GM18907 (cell line): ENCODE results near the gene ETV6.
"Not testable (repeated sequence)": the region's sequence is repeated elsewhere in the genome, so short reads cannot be mapped to it uniquely, and the experiment has no call there.

ENCODE experiments used
- ATAC-seq: cut with Tn5 transposase; IDR thresholded peaks from one replicate; pipeline ENCODE4 v1.9.1; 2021; ENCODE audit warnings: mild to moderate bottlenecking, moderate library complexity; ENCODE audit not compliant: unreplicated experiment

The ETV6 gene

DNA sequence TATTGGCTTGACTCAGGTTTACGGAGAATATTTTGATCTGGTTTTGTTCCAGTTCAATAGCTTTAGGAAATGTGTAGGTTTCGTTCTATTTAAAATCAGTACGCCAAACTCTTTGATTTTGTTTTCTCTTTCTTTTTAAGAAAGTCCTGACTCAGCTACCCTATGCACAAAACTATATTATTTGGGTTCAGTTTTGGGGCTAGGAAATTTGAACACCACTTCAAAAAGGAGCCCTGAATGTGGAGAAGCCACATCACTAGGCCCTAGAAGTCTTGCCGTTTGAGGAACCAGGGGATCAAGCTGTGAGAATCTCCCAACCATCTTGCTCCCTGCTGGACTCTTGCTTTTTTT, 253.0 kb downstream of the ETV6 start:
- no peak for ATAC-seq

DNA sequence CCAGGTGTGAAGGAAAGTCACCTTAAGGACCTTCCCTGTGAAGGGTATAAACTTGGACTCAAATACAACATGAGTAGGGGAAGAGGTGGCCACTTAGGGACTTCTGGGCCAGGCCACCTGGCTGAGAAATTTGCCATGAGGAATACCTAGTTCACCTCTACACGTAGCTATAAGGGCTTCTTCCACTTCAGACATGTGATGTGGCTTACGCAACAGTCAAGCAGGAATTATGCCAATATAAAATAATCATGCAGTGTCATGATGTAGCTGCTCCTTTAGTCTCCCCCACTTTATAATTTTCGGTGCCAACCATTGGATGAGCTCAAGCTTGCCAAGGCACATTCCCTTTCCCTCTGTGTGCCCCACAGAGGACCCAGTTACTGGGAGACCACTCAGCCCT, 254.7 kb downstream of the ETV6 start:
- ATAC-seq = no peak

GRCh38 chr12:11905534-11905933, 256.1 kb downstream of the ETV6 start:
- ATAC-seq = no peak

- ATAC-seq = no peak
Observed at GRCh38 chr12:11906286-11906935, 256.9 kb downstream of the ETV6 start.

DNA sequence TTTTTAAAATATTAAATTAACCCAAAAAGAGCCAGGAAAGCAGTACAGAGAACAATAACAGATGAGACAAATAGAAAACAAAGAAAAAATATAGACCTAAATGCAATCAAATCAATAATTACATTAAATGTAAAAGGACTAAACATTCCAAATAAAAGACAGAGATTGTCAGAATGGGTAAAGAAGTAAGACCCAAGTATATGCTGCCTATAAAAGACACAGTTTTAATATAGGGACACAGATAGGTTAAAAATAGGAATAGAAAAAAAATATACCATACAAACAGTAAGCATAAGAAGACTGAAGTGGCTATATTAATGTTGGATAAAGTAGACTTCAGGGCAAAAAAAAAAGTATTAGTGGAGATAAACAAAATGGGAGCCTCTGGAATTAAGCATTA, 258.2 kb downstream of the ETV6 start:
- ATAC-seq = no peak

- not testable (repeated sequence) for ATAC-seq
Observed at GRCh38 chr12:11909406-11909805, 259.9 kb downstream of the ETV6 start.

DNA sequence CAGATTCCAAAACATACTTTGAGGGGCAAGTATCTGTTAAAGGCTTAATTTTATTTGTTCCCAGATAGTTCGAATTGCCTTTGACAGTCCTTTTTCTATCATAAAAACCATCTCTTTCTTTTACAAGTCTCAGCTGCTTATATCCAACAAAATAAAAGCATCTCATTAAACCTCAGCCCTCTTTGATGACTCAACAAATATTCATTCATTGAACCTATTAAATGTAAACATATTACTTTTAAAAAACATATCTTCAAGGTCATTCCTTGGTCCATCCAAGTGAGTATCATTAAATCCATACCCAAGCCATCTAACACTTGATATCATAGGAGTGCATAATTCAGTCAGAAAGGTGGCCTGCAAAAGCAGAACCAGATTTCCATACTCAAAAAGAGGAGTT, 266.6 kb downstream of the ETV6 start:
- ATAC-seq = no peak

GRCh38 chr12:11916771-11917170, 267.3 kb downstream of the ETV6 start:
- ATAC-seq = no peak

DNA sequence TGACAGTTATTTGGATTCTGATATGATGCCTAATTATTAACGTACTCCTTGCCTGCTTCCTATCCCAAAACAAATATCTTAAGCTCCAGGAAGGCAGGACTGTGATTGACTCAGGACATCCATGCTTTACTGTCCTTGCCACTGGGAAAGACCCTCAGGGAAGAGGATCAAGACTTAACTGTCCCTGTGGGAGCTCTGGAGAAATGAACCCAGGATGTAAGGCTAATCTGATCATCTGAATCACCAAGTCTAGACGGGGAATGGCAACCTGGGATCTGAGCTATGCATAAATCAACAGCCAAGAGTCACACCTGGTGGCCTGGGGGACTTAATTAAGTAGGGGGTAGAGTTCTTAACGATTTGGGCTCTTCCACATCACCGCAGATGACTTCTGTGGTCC, 268.0 kb downstream of the ETV6 start:
- ATAC-seq = no peak

GRCh38 chr12:11920231-11920630, 270.8 kb downstream of the ETV6 start:
- ATAC-seq = no peak

GRCh38 chr12:11922361-11922760, 272.9 kb downstream of the ETV6 start:
- no peak for ATAC-seq

- no peak for ATAC-seq
Observed at GRCh38 chr12:11923067-11923466, 273.6 kb downstream of the ETV6 start.

DNA sequence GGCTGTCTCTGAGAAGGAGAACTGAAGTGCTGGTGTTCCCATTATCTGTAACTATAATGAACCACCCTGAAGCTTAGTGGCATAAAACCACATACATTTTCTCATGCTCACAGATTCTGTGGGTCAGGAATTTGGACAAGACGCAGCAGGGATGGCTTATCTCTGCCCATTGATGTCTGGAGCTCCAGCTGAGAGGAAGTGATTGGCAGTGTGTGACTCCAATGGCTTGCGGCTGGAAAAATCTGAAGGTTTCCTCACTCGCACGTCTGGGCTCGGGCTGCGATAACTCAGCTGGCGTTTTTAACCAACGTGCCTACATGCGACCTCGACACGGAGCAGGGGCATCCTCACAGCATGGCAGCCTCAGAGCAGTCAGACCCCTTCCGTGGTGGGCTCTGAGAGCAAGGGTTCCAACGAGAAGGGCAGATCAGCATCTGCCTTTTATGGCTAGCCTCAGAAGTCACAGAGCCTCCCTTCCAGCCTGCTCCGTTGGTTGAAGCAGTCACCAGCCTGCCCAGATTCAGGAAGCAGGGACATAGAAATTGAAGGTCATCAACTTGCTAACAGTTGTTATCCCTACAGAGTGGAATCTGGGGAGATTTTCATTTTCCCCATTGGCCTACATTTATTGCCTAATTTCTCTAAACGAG, 277.9 kb downstream of the ETV6 start:
- no peak for ATAC-seq

DNA sequence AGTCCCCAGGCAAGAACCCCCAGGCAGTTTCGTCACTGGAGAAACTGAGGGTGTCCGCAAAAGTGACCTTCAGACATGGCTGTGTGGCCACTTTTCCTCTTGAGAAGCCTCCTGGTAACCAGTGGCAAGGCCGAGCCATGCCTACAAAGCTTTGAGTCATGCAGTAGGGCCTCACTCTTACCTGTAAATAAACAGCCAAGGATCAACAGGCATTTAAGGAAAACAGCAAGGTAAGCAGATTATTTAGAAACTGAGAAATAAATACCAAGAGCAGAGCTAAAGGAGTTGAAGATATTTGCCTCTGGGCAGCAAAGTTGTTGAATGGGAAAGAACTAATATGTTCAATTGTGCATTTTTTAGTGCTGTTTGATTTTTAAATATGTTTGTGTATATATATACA, 280.2 kb downstream of the ETV6 start:
- ATAC-seq = no peak

DNA sequence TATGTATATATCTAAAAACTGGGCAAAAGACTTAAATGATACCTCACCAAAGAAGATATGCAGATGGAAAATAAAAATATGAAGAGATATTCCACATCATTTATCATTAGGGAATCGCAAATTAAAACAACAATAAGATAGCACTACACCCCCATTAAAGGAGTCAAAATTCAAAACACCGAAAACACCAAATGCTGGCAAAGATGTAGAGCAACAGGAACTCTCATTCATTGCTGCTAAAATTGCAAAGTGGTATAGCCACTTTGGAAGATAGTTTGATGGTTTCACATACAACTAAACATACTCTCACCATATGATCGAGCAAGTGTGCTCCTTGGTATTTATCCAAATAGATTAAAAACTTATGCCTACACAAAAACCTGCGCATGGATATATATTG, 289.7 kb downstream of the ETV6 start:
- ATAC-seq = no peak

DNA sequence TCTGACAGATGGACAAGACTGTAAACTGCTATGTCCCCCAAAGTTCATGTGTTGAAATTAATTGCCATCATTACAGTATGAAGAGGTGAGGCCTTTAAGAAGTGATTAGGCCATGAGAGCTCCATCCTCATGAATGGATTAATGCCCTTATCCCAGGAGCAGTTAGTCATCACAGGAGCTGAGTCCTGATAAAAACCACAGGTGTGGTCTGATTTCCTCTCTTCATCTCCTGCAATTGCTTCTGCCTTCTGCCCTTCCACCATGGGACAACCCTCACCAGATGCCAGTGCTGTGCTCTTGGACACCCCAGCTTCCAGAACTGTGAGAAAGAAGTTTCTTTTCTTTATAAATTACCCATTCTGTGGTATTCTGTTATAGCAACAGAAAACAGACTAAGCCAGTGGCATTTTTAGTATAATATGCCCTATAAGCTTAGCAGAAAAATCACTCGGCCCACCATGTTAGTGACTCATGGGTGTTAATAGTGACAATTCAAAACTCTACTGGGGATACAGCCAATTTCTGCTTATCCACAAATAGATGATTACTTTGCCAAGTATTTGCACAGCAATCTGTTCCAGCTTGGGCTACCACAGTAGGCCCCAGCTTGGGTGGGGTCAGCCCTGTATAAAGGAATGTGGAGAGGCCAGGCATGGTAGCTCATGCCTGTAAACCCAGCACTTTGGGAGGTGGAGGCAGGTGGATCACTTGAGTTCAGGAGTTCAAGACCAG, 292.3 kb downstream of the ETV6 start:
- no peak for ATAC-seq

DNA sequence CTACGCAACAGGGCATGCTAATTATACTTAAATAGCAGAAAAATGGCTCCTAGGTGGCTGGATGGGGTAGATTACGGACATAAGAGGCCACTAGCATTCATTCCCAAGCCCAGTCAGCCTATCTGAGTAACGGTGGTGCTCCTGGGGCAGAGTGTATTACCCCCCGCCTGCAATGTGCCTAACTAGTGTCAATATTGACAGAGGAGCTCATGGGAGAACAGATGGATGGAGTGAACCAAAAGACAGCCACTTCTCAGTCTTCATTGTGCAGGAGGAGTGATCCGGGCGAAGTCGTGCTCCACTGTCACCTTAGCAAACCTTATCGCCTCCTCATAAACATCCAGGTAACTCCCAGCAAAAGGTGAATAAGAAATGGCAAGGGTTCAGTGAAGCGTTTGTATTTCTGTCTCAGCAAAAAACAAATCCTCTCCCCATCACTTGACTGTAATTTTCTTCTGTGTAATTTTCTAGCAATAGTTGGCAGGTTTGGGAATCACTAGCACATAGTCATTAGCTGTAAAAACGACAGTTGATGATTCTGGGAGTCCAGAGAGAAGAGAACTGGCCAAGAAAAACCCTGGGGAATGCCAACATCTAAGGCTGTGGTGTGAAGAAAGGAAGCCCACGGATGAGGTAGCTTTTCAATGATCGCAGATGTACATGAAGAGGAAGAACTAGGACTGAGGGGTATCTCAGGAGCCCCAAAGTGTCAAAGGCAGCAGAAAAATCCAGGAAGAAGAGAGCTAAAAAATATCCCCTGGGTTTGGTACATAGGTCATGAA, 294.6 kb downstream of the ETV6 start:
- no peak for ATAC-seq
